T-helper 9 cell (primary cell): ENCODE measurements around the gene DTHD1.

Experiments
- DNase-seq: peaks from one replicate; pipeline ENCODE4 v3.0.0-alpha.2; 2020

The DTHD1 gene

GRCh38 chr4:36316607-36317006 is 35.2 kb downstream of the DTHD1 start:
- no peak for DNase-seq

- DNase-seq, result no peak
These were observed 36.3 kb downstream of the DTHD1 start for GRCh38 chr4:36317721-36318120.

GRCh38 chr4:36320117-36320896 is 38.9 kb downstream of the DTHD1 start:
- DNase-seq, result no peak

- no peak for DNase-seq
These were observed 39.8 kb downstream of the DTHD1 start for GRCh38 chr4:36321176-36321575.

GRCh38 chr4:36322921-36323354 is 41.5 kb downstream of the DTHD1 start:
- peak; percentile 3 for DNase-seq

- no peak for DNase-seq
These were observed 42.5 kb downstream of the DTHD1 start for GRCh38 chr4:36323816-36324419.

GRCh38 chr4:36324808-36325207 is 43.4 kb downstream of the DTHD1 start:
- no peak for DNase-seq

GRCh38 chr4:36325499-36325898 is 44.1 kb downstream of the DTHD1 start:
- no peak for DNase-seq

GRCh38 chr4:36325926-36326325 is 44.5 kb downstream of the DTHD1 start:
- DNase-seq, result no peak

GRCh38 chr4:36326476-36327029 is 45.1 kb downstream of the DTHD1 start:
- DNase-seq, result no peak

- DNase-seq, result no peak
These were observed 46.0 kb downstream of the DTHD1 start for GRCh38 chr4:36327400-36327799.

- no peak for DNase-seq
These were observed 46.7 kb downstream of the DTHD1 start for GRCh38 chr4:36328130-36328529.

GRCh38 chr4:36329228-36329627 is 47.8 kb downstream of the DTHD1 start:
- DNase-seq, result no peak

- no peak for DNase-seq
These were observed 49.4 kb downstream of the DTHD1 start for GRCh38 chr4:36330796-36331195.

- no peak for DNase-seq
These were observed 50.8 kb downstream of the DTHD1 start for GRCh38 chr4:36332023-36332781.

GRCh38 chr4:36332782-36333131 is 51.3 kb downstream of the DTHD1 start:
- no peak for DNase-seq

- DNase-seq, result no peak
These were observed 52.0 kb downstream of the DTHD1 start for GRCh38 chr4:36333303-36333877.

GRCh38 chr4:36337665-36338185 is 56.3 kb downstream of the DTHD1 start:
- DNase-seq, result no peak

GRCh38 chr4:36338973-36339372 is 57.6 kb downstream of the DTHD1 start:
- DNase-seq, result no peak

- no peak for DNase-seq
These were observed 60.5 kb downstream of the DTHD1 start for GRCh38 chr4:36341936-36342335.

- DNase-seq, result no peak
These were observed 62.2 kb downstream of the DTHD1 start for GRCh38 chr4:36343501-36344175.

- DNase-seq, result no peak
These were observed 67.1 kb downstream of the DTHD1 start for GRCh38 chr4:36348403-36348938.
